ENCODE results near the gene CCDC88A. TPM values are rescaled to one million over a fixed set of nuclear protein-coding genes. Genes with fewer than 3 reads are reported as not detected.
A peak's percentile ranks its signal among the peaks of the same experiment; 100 is the strongest.
"Not testable (repeated sequence)": the region's sequence is repeated elsewhere in the genome, so short reads cannot be mapped to it uniquely, and the experiment has no call there.

The CCDC88A gene
- total RNA-seq, 1 donor from 2014 or later = 77.1 TPM

GRCh38 chr2:55283083-55283482 lies 136.6 kb downstream of the CCDC88A start:
- H3K4me1 Mint-ChIP-seq (ENCODE audit: low read depth) = peaks cover 22% of the 10 kb centered on the region
- H3K36me3 Mint-ChIP-seq (ENCODE audit: insufficient read depth) = peaks cover 2% of the 10 kb centered on the region
- peak overlapping the region; percentile 30 for H3K27ac Mint-ChIP-seq
- H3K9me3 Mint-ChIP-seq (ENCODE audit: low read depth) = no peaks in the 10 kb centered on the region
- TF ChIP-seq, protein P1, sequence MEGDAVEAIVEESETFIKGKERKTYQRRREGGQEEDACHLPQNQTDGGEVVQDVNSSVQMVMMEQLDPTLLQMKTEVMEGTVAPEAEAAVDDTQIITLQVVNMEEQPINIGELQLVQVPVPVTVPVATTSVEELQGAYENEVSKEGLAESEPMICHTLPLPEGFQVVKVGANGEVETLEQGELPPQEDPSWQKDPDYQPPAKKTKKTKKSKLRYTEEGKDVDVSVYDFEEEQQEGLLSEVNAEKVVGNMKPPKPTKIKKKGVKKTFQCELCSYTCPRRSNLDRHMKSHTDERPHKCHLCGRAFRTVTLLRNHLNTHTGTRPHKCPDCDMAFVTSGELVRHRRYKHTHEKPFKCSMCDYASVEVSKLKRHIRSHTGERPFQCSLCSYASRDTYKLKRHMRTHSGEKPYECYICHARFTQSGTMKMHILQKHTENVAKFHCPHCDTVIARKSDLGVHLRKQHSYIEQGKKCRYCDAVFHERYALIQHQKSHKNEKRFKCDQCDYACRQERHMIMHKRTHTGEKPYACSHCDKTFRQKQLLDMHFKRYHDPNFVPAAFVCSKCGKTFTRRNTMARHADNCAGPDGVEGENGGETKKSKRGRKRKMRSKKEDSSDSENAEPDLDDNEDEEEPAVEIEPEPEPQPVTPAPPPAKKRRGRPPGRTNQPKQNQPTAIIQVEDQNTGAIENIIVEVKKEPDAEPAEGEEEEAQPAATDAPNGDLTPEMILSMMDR (IDR thresholded peaks at IDR 0.05; ENCODE audit: unreplicated experiment) = no peak
- no peaks in the 10 kb centered on the region for H3K27me3 Mint-ChIP-seq
- peak overlapping the region; percentile 44 for H3K4me3 Mint-ChIP-seq (ENCODE audit: low read depth)
- no peak for DNase-seq (ENCODE audit: low spot score, unreplicated experiment)

GRCh38 chr2:55282110-55282917 lies 137.3 kb downstream of the CCDC88A start:
- peak overlapping the region; percentile 98 for H3K27ac Mint-ChIP-seq
- no peaks in the 10 kb centered on the region for H3K27me3 Mint-ChIP-seq
- peak overlapping the region; percentile 82 for H3K4me3 Mint-ChIP-seq (ENCODE audit: low read depth)
- peak; percentile 73 for DNase-seq (ENCODE audit: low spot score, unreplicated experiment)
- no peaks in the 10 kb centered on the region for H3K9me3 Mint-ChIP-seq (ENCODE audit: low read depth)
- TF ChIP-seq, protein P1 (IDR thresholded peaks at IDR 0.05; ENCODE audit: unreplicated experiment) = no peak
- peaks cover 2% of the 10 kb centered on the region for H3K36me3 Mint-ChIP-seq (ENCODE audit: insufficient read depth)
- peaks cover 22% of the 10 kb centered on the region for H3K4me1 Mint-ChIP-seq (ENCODE audit: low read depth)

DNA sequence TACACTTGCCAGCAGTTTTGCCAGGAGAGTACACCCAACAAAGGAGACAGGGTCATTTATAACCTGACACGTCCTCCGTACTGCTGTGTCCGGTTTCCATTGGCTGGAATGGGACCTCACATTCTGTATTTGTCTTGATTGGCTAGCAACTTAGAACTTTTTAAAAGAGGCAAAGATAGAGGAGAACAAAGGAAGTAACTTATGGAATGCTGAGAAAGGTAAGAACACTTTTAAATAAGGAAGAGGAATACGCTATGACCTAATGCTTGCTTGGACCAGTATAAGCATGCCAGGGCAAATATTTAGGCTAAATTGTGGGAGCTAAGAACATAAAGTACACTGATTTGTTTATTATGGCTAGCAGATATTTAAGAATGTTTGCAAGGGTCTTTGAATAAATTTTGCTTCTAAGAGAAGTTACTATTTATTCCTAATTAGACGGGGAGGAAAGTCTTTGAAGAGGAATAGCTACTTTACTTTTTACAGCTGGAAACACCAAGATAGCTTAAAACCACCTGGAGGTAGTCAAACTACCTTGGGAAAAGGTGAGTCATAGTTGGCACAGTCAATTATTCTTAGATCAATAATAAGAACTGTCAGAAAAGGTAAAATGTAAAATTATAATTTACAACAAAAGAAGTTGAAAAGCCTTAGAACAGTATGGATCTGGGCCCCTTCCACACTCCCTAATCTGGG lies 138.7 kb downstream of the CCDC88A start:
- Mint-ChIP-seq H3K4me3 (ENCODE audit: low read depth) (peak overlapping the region; percentile 55), H3K4me1 (ENCODE audit: low read depth) (peaks cover 22% of the 10 kb centered on the region), H3K27ac (peak overlapping the region; percentile 71)
- not testable (repeated sequence) for H3K36me3 Mint-ChIP-seq (ENCODE audit: insufficient read depth); H3K27me3 Mint-ChIP-seq; H3K9me3 Mint-ChIP-seq (ENCODE audit: low read depth); DNase-seq (ENCODE audit: low spot score, unreplicated experiment)

DNA sequence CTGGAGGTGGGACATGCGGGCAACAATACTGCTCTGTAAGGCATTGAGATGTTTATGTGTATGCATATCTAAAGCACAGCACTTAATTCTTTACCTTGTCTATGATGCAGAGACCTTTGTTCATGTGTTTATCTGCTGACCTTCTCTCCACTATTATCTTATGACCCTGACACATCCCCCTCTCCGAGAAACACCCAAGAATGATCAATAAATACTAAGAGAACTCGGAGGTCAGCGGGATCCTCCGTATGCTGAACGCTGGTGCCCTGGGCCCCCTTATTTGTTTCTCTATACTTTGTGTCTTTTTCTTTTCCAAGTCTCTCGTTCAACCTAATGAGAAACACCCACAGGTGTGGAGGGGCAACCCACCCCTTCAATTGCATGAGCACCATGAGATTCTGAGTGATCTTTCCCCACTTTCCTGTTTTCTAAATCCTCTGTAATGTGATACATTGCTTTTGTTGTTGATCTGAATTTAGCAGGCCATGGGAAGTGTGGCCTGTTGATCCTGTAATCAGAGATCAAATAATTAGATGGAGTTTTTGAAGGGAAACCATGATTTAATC lies 139.7 kb downstream of the CCDC88A start:
- peaks cover 22% of the 10 kb centered on the region for H3K4me1 Mint-ChIP-seq (ENCODE audit: low read depth)
- not testable (repeated sequence) for H3K36me3 Mint-ChIP-seq (ENCODE audit: insufficient read depth); H3K27me3 Mint-ChIP-seq; H3K9me3 Mint-ChIP-seq (ENCODE audit: low read depth); DNase-seq (ENCODE audit: low spot score, unreplicated experiment)
- peak overlapping the region; percentile 9 for H3K4me3 Mint-ChIP-seq (ENCODE audit: low read depth)
- H3K27ac Mint-ChIP-seq = peak overlapping the region; percentile 46

DNA sequence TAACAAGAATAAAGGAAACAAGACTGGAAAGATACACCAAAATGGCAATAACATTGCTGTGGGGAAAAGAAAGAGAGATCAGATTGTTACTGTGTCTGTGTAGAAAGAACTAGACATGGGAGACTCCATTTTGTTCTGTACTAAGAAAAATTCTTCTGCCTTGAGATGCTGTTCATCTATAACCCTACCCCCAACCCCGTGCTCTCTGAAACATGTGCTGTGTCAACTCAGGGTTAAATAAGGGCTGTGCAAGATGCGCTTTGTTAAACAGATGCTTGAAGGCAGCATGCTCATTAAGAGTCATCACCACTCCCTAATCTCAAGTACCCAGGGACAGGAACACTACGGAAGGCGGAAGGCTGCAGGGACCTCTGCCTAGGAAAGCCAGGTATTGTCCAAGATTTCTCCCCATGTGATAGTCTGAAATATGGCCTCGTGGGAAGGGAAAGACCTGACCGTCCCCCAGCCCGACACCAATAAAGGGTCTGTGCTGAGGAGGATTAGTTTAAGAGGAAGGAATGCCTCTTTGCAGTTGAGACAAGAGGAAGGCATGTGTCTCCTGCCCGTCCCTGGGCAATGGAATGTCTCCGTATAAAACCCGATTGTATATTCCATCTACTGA lies 140.3 kb downstream of the CCDC88A start:
- peaks cover 22% of the 10 kb centered on the region for H3K4me1 Mint-ChIP-seq (ENCODE audit: low read depth)
- H3K27ac Mint-ChIP-seq = peak overlapping the region; percentile 62
- H3K36me3 Mint-ChIP-seq (ENCODE audit: insufficient read depth); H3K9me3 Mint-ChIP-seq (ENCODE audit: low read depth); H3K27me3 Mint-ChIP-seq; DNase-seq (ENCODE audit: low spot score, unreplicated experiment): not testable (repeated sequence)
- H3K4me3 Mint-ChIP-seq (ENCODE audit: low read depth) = peak overlapping the region; percentile 8

GRCh38 chr2:55277310-55277709 lies 142.3 kb downstream of the CCDC88A start:
- no peak overlapping the region for H3K27ac Mint-ChIP-seq
- no peaks in the 10 kb centered on the region for H3K9me3 Mint-ChIP-seq (ENCODE audit: low read depth)
- H3K4me1 Mint-ChIP-seq (ENCODE audit: low read depth) = peaks cover 18% of the 10 kb centered on the region
- no peaks in the 10 kb centered on the region for H3K27me3 Mint-ChIP-seq
- no peaks in the 10 kb centered on the region for H3K36me3 Mint-ChIP-seq (ENCODE audit: insufficient read depth)
- DNase-seq (ENCODE audit: low spot score, unreplicated experiment) = no peak
- no peak overlapping the region for H3K4me3 Mint-ChIP-seq (ENCODE audit: low read depth)
- TF ChIP-seq, protein P1 (IDR thresholded peaks at IDR 0.05; ENCODE audit: unreplicated experiment) = no peak

DNA sequence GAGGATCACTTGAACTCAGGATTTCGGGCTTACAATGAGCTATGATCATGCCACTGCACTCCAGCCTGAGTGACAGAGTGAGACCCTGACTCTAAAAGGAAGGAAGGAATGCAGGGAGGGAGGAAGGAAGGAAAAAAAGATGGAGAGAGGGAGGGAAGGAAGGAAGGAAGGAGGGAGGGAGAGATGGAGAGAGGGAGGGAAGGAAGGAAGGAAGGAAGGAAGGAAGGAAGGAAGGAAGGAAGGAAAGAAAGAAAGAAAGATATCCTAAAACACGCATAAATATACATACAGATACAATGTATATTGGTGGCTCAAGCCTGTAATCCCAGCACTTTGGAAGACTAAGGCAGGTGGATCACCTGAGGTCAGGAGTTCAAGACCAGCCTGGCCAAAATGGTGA lies 145.3 kb downstream of the CCDC88A start:
- not testable (repeated sequence) for H3K36me3 Mint-ChIP-seq (ENCODE audit: insufficient read depth); DNase-seq (ENCODE audit: low spot score, unreplicated experiment); H3K9me3 Mint-ChIP-seq (ENCODE audit: low read depth); H3K4me3 Mint-ChIP-seq (ENCODE audit: low read depth); H3K4me1 Mint-ChIP-seq (ENCODE audit: low read depth); H3K27ac Mint-ChIP-seq; H3K27me3 Mint-ChIP-seq

Measured in progenitor cell of endocrine pancreas (in vitro differentiated cells).